Prostate gland (tissue), 2 donors: ENCODE measurements around the gene PDE2A.

ENCODE experiments used
- CTCF ChIP-seq, 4 experiments: fragments of 200-600 bp in 2 of 4; fragments of 450-650 bp in 2 of 4; sonication (generic) in 2 of 4; IDR thresholded peaks; 1 replicate in 3 of 4; 2 replicates in 1 of 4; pipeline ENCODE4 v1.5.1; 2016 to 2019; ENCODE audit warnings: antibody characterized with exemption in 4 of 4, mild to moderate bottlenecking in 2 of 4, moderate library complexity in 2 of 4
- POLR2A ChIP-seq: fragments of 450-650 bp; IDR thresholded peaks from one replicate; pipeline ENCODE4 v1.6.1; 2016; ENCODE audit warnings: antibody characterized with exemption, mild to moderate bottlenecking

GRCh38 chr11:72576243-72576595 is 98.0 kb downstream of the PDE2A start:
- TF ChIP-seq CTCF (IDR thresholded peaks at IDR 0.05): no peak
- no peak for TF ChIP-seq POLR2A
